ENCODE data around the gene TTC33.

The TTC33 gene

DNA sequence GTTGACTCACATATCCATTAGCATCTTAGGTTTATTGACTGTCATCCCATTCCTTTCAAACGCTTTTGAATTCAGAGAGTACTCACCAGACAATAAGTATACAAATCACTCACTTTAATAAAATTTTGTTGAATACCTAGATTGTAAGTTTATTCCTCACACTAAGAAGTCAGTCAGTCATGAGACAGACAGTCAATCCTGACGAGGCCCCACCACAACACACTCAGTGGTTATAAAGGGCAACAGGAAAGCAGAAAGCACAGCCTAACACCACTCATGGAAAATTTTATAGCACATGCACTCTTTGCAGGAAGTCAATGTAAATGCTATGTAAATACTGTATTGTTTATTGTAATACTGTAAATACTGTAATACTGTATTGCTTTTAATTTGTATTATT, 252.3 kb downstream of the TTC33 start:
- no peak for FAIRE-seq

DNA sequence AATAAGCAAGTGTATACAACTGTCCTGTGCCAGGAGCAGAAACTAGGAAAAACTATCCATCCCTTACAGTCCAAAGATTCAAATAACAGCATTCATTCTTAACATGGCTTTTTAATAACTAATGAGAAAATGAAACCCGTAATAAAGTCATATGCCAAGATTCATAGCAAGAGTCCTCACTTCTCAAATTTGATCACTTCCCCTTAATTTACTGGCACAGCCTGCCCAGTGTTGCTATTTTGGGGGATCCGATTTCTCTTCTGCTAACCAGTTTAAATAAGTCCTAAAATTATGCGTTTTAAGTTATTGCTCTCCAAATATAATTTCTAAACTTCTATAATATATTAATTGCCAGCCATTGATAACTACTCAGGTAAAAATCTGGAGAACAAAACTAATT, 253.0 kb downstream of the TTC33 start:
- no peak for FAIRE-seq

DNA sequence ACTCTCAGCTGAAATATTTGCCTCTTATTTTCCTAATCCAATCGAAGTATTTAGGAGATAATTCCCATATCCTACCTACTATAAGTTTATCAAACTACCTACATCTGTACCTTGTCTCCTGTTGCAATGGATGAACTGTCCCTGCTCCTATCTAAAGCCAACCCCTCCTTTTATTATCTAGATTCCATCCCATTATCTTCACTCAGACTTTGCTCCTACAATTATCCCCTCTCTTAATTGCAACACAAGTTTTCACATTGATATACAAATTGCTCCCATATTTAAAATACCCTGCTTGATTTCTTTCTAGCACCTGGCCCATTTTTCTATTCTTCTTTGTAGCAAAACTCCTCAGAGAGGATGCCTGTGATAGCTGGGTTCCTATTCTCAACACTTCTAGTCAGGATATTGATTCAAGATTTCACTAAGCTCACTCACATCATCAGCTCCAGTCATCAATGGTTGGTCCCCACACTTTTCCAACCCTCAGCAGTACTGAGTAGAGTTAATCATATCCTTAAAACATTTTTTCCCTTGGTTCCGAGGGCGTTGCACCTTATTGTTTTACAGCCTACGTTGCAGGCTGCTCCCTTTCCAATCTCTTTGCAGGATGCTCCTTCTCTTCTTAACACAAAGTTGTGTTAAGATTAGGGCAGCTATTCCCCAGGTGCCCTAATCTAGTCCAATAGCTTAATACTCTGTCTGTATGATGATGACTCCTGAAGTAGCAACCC, 253.9 kb downstream of the TTC33 start:
- no peak for FAIRE-seq

DNA sequence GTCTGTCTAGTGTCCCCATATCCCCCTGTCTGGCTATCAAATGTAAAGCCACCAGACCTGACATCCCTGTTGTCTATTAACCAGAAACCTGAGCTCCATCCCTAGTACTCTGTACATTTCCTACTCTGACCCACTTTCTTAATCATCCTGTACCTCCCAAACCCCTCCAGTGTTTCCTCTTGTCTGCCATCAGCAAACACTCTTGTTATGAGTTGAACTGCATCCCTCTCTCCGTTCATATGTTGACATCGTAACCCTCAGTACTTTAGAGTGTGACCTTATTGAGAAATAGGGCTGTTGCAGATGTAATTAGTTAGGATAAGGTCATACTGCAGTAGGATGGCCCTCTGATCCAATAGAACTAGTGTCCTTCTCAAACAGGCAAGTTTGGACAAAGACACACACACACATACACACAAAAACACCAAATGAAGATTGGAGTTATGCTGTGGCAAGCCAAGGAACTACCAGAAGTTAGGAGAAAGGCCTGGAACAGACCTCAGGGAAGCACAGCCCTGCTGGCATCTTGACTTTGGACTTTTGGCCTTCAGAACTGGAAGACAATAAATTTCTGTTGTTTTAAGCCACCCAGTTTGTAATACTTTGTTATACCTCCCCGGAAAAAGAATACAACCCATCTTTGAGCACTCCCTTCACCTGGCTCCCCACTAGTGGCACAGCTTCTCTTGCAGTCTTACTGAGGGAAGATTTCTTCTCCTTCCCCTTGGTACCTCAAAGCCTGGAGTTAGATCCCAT, 256.1 kb downstream of the TTC33 start:
- FAIRE-seq = no peak

DNA sequence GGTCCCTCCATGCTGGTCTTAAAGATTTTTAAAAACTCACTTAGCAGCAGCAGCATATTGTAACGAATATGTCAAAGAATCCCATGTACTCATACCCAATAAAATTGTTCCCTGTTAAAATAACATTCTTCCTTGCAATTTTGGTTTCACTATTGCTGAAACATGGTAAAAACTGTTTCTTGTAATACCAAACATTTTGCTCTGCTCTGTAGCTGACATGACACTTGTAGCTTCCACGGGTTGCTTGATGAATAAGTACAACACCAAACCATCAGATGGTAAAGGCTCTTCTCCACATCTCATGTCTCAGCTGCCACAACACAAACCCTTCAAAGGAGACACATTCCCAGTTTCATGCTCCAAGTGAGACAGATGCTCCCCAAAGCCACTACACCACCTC, 256.8 kb downstream of the TTC33 start:
- FAIRE-seq = no peak

DNA sequence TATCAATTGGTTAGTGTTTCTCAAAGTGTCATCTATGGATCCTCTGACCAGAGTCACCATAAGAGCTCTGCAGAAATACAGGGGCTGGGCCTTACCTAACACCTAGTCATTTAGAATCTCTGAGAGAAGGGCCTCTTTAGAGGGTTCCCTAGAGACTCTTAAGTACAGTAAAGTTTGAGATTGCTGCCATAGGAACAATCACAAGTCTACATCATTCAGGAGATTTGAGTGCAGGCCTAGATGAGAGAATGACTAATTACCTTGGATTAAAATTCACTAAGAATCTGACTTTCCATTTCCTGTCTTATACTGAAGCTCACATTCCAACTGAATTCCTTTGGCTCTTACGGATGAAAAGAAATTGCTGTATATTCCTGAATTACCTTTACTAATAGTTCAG, 258.2 kb downstream of the TTC33 start:
- no peak for FAIRE-seq

DNA sequence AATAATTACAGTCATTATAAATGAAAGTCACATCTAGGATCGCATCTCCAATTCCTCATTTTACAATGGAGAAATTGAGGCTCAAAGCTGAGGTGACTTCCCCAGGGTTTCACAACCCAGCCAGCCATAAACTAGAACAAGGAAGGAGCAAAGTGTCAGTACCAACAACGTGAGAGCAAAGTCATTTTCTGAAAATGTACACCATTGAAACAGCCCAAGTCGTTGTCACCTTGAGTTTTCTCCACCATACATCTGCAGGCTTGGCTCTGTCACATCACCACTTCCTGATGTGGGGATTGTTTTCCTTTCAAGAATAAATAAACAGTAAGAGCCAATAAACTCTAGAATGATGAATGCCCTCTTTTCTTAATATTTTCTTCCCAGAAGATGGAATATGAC, 260.5 kb downstream of the TTC33 start:
- no peak for FAIRE-seq

DNA sequence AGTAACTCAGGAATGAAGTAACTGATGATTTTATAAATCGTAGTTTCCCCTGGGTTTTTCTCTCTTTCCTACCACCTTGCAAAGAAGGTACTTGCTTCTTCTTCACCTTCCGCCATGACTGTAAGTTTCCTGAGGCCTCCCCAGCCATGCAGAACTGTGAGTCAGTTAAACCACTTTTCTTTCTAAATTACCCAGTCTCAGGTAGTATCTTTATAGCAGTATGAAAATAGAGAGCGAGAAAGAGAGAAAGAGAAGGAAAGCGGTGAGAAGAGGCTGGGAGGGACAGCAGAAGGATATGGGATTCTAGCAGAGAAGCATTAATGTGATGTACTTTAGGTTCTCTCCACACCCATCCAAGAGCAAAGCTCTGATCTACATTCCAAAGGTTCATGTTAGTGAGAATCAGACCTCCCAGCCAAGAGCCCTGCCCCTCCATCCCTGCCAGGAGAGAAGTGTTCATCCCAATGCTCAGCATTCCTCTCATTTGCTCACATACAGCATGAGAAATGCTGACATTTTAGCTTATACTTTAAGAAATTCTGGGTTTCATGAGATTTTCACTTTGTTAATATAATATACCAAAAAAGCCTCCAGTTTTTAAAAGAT, 261.0 kb downstream of the TTC33 start:
- FAIRE-seq = no peak

DNA sequence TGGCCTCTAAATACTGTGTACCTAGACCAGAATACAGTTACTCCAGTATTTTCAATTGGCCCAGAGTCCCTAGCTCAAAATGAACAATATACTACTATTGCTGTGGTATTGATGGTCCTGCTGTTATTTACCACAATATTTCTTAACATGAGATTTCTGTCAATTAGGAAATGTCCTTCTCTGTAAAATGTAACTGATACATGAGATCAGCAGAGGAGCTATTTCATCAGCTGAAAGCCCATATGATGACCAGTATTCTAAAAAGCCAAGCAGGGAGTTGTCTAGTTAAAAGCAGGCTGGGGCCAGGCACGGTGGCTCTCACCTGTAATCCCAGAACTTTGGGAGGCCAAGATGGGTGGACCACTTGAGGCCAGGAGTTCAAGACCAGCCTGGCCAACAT, 263.7 kb downstream of the TTC33 start:
- FAIRE-seq = no peak

DNA sequence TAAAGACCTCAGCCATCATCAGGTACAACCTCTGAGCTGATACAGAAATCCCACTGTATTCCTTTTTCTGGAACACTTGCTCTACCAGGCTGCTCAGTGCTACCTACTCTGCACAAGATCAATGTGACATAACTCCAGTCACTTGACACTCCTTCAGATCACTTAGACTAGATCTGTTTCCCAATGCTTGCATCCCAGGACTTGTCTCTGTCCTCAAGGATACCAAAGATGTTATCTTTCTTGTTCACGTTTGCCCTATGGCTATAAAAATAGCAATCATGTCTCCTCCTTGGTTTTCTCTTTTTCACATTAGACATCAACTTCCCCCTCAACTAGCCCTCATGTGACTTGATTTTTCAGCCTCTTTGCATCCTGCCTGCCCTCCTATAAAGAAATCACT, 264.1 kb downstream of the TTC33 start:
- FAIRE-seq = no peak

DNA sequence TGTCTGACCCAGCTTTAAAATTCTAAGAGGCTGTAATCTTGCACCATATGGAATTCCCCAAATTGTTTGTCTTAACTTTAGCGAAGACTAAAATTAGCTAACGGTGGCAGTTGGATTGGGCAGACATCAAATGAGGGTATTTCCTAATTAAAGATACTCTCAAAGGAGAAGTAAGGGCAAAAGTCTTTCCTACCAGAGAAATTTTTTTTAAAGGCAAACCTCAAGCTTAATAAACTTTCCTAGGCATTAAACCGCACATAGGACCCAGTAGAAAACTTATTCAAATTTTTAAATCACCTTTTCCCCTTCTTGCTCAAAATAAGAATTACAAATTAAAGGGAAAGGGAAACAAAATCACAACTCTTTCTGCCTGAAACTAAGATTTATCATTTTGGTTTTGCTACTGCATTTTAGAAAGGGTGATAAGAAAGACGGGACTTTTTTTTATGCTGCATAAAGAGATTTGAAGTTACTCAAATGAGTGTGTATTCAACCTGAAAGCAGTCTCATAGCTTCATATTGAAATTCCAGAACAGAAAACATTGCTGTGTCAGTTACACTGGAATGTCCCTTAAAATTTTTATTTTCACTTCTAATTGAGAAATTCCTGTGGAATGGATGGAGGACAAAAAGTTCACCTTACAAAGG, 265.2 kb downstream of the TTC33 start:
- no peak for FAIRE-seq

DNA sequence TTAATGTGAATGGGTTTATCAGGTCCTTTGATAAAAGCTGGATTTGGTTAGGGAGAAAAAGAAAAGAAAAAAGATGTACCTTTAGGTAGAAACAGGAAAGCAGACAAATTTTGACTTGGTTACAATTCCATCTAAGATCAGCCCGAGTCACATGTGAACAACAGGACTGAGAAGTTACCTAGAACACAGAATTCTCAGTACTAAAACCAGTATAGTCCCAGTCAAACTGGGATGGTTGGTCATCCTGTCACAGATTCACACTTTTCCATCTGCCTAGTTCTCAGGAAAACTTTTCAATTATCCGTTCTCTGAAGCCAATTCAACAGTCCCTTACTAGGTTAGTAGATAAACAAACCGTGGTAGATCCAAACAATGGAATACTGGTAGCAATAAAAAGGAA, 266.3 kb downstream of the TTC33 start:
- no peak for FAIRE-seq

DNA sequence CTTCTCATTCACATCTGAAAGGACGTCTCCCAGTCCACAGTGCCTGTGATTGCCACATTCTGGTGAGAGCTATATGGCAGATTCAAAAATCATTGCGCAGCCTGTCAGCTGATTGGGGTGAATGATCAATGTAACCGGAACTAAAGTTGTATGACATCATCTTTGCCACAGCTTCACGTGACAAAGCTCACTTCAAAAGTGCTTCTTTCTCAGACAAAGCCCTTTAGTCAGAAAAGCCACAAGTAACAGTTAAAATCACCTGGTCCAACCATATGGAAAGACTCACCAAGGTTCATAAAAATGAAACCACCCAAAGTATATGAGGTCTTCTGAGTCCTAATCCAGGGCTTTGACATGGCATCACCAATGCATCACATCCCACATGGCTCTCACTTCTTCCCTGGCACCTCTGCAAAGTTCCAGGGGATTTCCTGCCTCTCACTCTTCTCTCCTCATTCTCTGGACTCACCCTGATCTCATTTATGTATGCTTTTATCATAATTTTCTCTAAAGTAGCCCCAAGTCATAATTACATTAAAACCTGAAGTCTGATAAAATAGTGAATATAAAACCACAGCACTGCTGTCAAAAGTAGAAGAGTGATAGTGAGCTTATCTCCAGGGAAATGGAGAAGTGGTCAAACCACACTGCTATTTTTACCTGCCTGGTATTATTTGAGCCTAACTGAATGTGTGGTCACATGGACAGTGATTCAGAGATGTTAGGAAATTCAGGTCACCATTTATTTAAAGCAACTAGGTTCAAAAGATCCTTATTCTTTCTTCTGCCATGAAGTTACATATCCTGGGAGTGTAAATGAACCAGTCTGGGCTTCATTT, 269.1 kb downstream of the TTC33 start:
- no peak for FAIRE-seq

DNA sequence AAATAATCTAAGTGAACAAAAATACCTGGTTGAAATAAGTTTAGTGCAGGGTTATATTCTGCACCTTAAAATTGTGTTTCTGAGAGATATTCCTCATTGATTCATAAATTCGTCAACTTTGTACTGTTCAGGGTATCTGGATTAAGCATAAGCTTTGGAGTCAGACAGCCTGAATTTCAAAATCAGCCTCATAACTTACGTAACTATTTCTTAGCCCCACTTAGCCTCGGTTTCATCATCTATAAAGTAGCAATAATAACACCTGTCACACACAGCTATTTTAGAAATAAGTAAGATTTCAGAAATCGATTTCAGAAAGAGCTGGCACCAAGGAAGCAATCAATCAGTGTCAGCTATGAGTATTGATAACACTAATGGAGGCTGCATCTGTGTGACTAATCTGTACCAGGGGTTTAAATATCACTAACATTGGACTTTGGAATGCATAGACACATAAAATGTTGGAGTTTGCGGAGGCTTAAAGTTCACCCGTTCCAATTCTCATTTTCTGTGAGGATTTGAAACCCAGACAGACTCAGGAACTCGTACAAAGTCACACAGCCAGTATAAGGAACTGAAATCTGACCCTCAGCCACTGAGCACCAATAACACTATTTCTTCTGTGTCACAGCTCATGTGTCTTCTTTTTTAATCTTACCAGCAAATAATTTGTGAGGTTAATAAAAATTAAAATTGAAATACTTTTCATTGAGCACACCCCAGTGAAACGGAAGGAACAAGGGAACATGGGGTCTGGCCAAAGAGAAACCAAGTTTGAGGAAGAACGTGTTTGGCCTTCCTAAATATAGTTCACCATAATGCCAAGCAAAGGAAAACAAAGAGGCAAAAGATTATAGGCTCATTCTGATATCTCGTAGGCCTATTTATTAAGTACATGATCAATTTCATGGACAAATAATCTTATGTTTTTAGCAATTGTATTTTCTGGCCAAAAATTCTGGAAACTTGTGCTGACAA, 270.5 kb downstream of the TTC33 start:
- FAIRE-seq = no peak

DNA sequence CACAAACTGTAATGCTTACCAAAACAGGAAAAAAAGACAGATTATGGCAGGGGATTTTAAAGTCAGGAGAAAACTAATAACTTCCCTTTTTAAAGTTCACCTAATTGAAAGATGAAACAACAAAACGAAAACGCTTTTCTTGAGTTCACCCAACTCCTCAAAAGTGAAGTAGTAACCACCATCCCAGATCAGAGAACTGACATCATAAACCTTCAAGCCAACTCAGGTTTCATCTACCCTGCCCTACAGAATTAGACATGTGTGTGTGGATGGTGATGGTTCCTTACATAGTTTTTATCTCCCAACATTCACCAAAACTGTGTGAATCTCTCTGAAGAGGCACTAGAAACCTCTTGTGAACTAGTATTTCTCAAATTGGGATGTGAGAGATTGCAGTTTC, 271.3 kb downstream of the TTC33 start:
- no peak for FAIRE-seq

DNA sequence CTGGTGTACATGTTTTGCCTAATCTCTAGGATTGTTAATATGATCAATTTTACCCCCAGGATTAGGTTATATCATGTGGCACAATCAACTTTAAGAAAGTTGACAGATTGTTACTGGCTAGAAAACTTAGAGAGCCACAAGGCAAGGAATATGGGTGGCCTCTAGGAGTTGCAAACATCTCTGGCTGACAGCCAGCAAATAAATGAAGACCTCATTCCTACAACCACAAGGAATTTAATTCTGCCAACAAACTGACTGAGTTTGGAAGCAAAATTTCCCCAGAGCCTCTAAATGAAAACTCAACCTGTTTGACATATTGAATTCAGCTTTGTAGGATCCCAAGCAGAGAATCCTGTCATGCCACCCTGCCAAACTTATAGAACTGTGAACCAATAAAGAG, 272.4 kb downstream of the TTC33 start:
- no peak for FAIRE-seq

DNA sequence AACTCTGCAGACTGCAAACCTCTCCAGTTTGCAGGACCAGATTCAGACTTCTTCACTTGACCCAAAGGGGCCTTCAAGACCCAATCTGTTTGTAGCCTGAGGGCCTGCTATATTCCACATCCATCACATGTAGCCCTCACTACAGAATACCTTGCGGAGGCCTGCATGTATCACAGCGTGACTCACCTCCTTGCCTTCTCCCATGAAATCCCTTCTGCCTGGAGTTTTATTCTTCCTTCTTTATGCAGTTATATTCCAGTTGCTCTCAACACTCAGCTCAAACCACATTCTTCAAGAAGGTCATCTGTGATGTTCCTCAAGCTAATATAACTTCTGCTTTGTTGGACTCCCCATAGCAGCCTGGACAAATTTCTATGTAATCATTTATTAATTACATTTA, 274.5 kb downstream of the TTC33 start:
- no peak for FAIRE-seq

DNA sequence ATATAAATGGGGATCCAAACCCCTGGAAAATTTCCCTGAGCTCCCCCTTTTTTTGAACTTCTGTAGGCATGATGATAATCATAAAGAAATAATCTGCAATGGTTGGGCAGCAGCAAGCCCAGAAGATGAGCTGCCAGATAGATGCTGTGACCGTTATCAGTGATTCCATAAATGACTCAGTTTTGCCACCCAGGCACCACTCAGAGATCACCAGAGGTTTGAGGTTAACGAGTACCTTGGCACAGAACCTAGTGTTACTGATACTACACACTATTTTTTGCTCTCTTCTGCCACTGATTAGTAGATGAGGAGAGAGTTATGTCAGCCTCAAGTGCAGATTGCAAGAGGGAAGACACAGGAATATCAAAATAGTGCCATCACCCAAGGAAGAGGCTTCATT, 275.4 kb downstream of the TTC33 start:
- no peak for FAIRE-seq

DNA sequence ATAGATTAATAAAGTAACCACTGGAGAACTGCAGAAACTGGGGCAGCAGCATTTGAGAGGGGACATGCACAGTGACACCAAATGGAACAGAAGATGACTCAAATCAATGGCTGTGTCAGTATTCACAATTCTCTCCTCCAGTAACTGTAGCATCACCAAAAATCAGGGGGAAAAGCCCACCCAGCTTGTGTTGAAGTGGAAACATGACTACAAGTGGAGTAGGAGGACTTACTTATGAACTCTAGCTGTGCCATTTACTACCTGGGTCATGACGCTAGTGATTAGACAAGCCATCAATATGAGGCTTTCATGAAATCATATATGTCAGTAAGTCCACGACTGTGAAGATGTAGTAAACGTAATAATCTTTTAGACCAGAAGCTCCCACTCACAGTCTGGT, 275.8 kb downstream of the TTC33 start:
- FAIRE-seq = no peak

DNA sequence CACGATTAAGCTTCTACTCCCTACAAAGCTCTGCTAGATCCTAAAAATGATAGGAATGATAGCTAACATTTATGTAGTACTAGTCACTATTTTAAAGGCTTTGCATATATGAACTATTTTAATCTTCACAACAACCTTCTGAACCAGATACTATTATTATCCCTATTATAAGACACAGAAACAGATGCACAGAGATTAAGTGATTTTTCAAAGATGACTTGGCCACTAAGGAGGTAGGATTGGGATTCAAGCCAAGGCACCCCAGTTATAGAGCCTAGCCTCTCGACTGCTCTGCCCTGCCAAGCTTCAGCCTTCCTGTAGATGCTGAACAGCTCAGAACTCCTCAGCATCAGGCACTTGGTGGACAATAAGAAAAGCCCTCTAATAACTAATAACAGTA, 277.0 kb downstream of the TTC33 start:
- no peak for FAIRE-seq

DNA sequence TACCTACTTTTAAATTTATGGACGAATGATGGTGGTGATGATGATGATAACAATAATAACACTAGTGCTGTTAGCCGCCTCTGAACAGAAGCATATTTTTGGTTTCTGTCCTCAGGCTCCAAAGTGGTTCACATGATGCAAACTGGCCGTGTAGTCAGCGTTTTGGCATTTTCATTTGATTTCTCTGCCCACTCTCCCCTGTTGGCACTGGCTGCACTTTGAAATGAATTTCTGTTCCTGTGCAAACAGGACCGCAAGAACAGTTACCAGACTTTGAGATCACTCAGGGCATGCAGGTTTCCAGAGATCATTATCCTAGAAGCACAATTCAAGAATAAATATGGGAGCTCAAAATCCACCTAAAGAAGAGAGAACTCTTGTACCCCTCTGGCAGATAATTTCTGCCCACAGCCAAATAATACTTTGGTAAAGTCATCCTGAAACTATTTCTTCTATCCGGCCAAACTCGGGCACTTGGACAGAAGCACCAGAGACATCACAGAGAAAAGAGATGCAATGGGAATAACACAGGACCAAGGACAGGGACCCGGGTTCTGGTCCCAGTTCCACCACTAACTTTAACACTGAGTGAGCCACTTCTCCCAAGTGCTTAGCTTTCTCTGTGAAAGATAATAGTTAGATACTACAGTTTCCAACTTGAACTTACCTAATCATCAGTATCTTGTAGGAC, 277.8 kb downstream of the TTC33 start:
- FAIRE-seq = no peak
